ENCODE results near the gene VSIG10L.

Gene VSIG10L

GRCh38 chr19:51365211-51365964, 23.4 kb upstream of the VSIG10L start:
- FAIRE-seq = no peak

- no peak for FAIRE-seq
Measured at GRCh38 chr19:51364200-51365106, 22.5 kb upstream of the VSIG10L start.

DNA sequence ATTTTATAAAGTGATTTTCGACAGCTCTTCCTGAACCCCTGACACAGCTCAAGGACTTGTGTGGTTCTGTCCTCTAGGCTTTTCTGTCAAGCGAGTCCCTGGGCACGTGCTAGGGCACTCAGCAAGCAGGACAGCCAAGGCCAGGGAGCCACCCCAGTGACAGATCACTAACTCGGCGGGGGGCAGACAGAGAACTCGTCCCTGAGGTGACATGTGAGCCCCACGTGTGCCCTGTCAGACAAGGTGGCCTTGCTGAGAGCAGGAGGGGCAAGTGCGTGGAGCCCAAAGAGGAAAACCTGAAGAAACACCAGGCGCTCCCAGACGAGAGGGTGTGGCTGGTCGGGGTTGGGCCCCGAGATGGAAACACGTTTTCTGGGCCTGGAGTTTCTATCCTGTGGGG, 19.3 kb upstream of the VSIG10L start:
- FAIRE-seq = no peak

DNA sequence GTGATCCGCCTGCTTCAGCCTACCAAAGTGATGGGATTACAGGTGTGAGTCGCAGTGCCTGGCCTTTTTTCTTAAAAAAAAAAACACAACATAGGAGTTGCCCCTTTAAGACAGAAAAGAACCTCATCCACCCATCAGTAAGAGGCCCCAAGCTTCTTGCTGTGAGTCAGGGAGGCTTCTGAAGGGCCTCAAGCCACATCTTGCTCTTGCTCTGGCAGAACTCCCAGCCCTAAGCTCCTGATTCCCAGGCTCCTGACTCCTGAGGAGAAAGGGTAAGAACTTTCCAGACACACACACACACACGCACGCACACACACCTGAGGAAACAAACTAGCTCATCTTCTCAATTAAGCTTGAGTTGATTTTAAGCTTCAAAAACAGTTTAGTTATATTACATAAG, 17.4 kb upstream of the VSIG10L start:
- FAIRE-seq = no peak

DNA sequence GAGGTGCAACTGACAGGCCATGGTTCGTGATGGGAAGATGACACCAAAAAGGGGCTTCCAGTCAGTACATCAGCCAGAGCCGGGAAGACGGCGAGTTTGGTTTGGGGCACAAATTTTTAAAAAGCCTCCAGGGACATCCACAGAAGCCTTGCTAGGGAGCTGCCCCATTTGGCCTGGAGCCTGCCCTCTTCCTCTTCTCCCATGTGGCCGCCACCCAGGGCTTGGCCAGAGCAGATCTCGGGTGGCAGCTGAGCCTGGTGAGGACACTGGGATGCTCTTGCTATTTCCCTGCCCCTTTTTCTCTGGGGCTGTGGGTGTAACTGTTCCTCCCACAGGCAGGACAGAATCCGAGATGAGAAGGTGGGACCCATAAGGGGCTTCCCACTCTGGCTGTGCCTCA, 16.0 kb upstream of the VSIG10L start:
- FAIRE-seq = no peak

DNA sequence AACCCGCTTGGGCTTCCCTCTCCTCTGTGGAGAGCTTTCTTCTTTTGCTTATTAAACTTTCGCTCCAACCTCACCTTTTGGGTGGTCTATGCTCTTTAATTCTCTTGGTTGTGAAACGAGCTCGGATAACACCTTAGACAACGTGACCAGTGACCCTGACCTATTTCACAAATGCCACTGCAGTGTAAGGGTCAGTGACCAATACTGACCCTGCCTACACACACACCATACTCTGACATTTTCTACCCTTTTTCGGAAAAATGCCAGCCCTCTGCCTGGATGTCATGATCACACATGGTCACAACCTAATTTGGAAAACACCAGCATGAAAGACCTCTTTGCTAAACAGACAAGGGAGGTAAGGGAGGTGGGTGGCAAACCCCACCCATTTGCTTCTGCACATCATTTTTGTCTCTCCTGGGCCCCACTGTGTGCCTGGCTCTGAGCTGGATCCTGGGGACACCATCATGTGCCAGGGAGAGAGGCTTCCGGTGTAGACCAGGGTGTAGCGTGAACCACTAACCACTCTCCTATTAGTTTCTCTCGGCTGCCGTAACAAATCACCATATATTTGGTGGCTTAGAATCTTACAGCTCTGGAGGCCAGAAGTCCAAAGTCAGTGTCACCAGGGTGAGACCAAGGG, 14.3 kb upstream of the VSIG10L start:
- FAIRE-seq = no peak

DNA sequence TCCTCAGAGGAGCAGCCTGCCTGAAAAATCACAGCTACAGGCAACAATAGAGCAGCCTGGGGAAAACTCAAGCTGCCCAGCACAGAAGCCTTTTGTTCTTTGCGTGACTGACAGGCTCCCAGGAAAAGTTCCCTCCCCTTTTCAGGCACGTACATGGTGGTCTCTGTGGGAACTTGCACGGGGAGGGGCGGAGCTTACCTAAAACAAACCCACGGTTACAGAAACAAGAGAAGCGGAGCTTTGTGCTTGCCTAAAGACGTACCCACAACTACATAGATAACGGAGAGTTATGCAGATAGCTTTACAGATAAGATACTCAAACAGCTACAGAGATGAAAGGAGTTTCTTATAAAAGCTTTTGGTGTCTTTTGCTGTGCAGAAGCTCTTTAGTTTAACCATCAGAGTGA, 12.8 kb upstream of the VSIG10L start:
- no peak for FAIRE-seq

GRCh38 chr19:51354103-51354741, 12.3 kb upstream of the VSIG10L start:
- no peak for FAIRE-seq

DNA sequence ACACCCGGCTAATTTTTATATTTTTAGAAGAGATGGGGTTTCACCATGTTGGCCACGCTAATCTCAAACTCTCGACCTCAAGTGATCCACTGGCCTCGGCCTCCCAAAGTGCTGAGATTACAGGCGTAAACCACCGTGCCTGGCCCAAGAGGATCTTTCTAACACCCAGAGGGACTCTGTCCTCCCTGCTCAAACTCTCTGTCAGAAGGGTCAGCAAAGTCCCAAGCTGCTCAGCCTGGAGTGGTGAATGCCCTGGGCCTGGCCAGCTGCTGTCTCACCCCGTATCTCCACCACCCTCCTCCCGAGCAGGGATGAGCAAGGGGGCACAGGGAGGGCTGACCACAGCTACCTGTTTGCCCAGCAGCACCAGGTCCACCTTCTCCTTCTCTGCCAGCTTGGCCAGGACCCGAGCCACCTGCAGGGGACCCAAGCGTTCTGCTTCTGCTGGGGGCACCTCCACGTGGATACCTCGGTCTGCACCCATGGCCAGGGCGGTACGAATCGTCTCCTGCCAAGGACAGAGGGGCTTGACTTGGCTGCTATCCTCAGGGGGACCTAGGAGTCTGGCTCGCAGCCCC, 10.9 kb upstream of the VSIG10L start:
- no peak for FAIRE-seq

GRCh38 chr19:51351266-51351990, 9.5 kb upstream of the VSIG10L start:
- FAIRE-seq = no peak

DNA sequence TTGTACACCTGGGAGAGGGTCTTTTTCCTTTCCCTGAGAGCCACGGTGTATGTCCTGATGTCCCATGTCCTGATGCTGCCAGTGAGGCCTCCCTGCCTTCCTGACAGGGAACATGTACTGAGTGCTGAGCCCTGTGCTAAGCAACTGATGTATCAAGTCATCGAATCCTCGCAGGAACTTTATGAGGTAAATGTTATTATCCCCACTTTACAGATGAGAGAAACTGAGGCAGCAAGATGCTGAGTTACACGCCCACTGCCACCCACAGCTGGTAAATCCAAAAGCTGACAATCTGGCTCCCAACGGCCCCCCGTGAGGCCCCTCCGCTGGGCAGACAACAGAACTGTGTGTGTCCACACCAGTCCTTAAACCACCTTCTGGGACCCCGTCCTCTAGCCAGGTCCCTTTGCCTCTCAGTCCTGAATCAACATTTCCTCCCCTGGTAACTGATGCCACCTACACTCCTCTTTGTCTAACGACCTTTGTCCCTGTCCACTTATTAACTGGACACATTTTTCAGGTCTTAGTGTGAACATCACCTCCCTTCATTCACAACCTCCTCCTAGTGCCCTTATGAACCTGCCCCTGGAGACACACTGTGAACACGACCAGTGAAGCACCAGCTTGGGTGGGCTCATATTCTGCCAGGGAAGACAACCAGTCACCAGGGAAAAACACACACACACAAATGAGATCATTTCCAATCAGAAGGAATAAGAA, 5.4 kb upstream of the VSIG10L start:
- FAIRE-seq = no peak

GRCh38 chr19:51346742-51347141, 4.8 kb upstream of the VSIG10L start:
- FAIRE-seq = no peak

- no peak for FAIRE-seq
Measured at GRCh38 chr19:51345076-51345620, 3.2 kb upstream of the VSIG10L start.

GRCh38 chr19:51342631-51343569, 961 bp upstream of the VSIG10L start:
- FAIRE-seq = no peak

- no peak for FAIRE-seq
Measured at GRCh38 chr19:51341066-51341465, 873 bp downstream of the VSIG10L start.

- no peak for FAIRE-seq
Measured at GRCh38 chr19:51339687-51340656, 2.0 kb downstream of the VSIG10L start.

GRCh38 chr19:51339313-51339686, 2.6 kb downstream of the VSIG10L start:
- FAIRE-seq = no peak

- FAIRE-seq = no peak
Measured at GRCh38 chr19:51338563-51339312, 3.2 kb downstream of the VSIG10L start.

Measured in TTC549 (cell line).